IMR-90 (cell line): ENCODE data around the gene ZBTB40. TPM values are rescaled to one million over a fixed set of nuclear protein-coding genes. Genes with fewer than 3 reads are reported as not detected.

ENCODE experiments used
- ATAC-seq: fragments of 200-7000 bp; cut with Tn5 transposase; 2 replicates; pipeline ENCODE4 v1.9.1; 2020; ENCODE audit warnings: low read depth, mild to moderate bottlenecking, moderate library complexity
- BruUV-seq: library from RNA; stranded (reverse); fragments of 400-500 nt; replicated peaks from 2 replicates; lab custom pipeline; 2021; lab: Mats Ljungman, UMichigan
- CTCF ChIA-PET: fragments of 300-600 bp; formaldehyde crosslinking; extraction: SDS; loops from one replicate; lab custom pipeline; 2021; ENCODE audit warnings: antibody characterized with exemption; lab: Yijun Ruan, JAX
- POLR2A ChIA-PET: fragments of 300-600 bp; sonication (Branson Sonifier 250); formaldehyde crosslinking; loops from one replicate; lab custom pipeline; 2022; ENCODE audit warnings: antibody characterized with exemption; ENCODE audit not compliant: unreplicated experiment; lab: Charles Lee
- DNase-seq: peaks from one replicate; pipeline ENCODE4 v3.0.0; 2013
- H2AFZ ChIP-seq: replicated peaks from 2 replicates; pipeline ENCODE3; 2013; ENCODE audit warnings: low read length, mild to moderate bottlenecking; ENCODE audit not compliant: poor library complexity
- H2AK5ac ChIP-seq: 2 replicates; pipeline ENCODE4 v1.6.1; 2013; ENCODE audit warnings: low read depth, low read length, inconsistent platforms
- H2AK9ac ChIP-seq: replicated peaks from 2 replicates; pipeline ENCODE3; 2013; ENCODE audit warnings: mild to moderate bottlenecking, low read depth, low read length, moderate library complexity; ENCODE audit not compliant: poor library complexity
- H2BK120ac ChIP-seq: 2 replicates; pipeline ENCODE4 v1.6.1; 2013; ENCODE audit warnings: low read depth, low read length, inconsistent platforms
- H2BK15ac ChIP-seq: 3 replicates; pipeline ENCODE4 v1.6.1; 2013; ENCODE audit warnings: low read depth, low read length, inconsistent platforms
- H2BK20ac ChIP-seq: 2 replicates; pipeline ENCODE4 v1.6.1; 2013; ENCODE audit warnings: low read depth, mild to moderate bottlenecking, inconsistent platforms, low read length, moderate library complexity
- H2BK5ac ChIP-seq: 2 replicates; pipeline ENCODE4 v1.6.1; 2013; ENCODE audit warnings: mild to moderate bottlenecking, low read depth, low read length, inconsistent platforms; ENCODE audit not compliant: poor library complexity, severe bottlenecking
- H3K14ac ChIP-seq: replicated peaks from 2 replicates; pipeline ENCODE4 v1.6.1; 2013; ENCODE audit warnings: low read depth, low read length, inconsistent platforms
- H3K18ac ChIP-seq: 2 replicates; pipeline ENCODE4 v1.6.1; 2013; ENCODE audit warnings: low read depth, low read length, control low read depth
- H3K23ac ChIP-seq: 2 replicates; pipeline ENCODE4 v1.6.1; 2013; ENCODE audit warnings: low read depth, low read length, inconsistent platforms
- H3K27ac ChIP-seq: 2 replicates; pipeline ENCODE4 v1.5.1; 2013; ENCODE audit warnings: mild to moderate bottlenecking, control low read depth, low read length; ENCODE audit not compliant: insufficient read depth
- H3K27me3 ChIP-seq: 2 replicates; pipeline ENCODE4 v1.6.1; 2013; ENCODE audit warnings: low read length; ENCODE audit not compliant: control insufficient read depth, insufficient read depth
- H3K36me3 ChIP-seq: 2 replicates; pipeline ENCODE4 v1.6.1; 2013; ENCODE audit warnings: low read length, mixed read lengths; ENCODE audit not compliant: control insufficient read depth, insufficient read depth
- H3K4ac ChIP-seq: 2 replicates; pipeline ENCODE4 v1.6.1; 2013; ENCODE audit warnings: low read depth, low read length, inconsistent platforms
- H3K4me1 ChIP-seq: 2 replicates; pipeline ENCODE4 v1.6.1; 2013; ENCODE audit warnings: low read length, mixed read lengths; ENCODE audit not compliant: control insufficient read depth, insufficient read depth
- H3K4me2 ChIP-seq: 2 replicates; pipeline ENCODE4 v1.6.1; 2013; ENCODE audit warnings: low read depth, mild to moderate bottlenecking, control low read depth, low read length, moderate library complexity
- H3K4me3 ChIP-seq: 2 replicates; pipeline ENCODE4 v1.5.1; 2013; ENCODE audit warnings: low read depth, mild to moderate bottlenecking, control low read depth, low read length, moderate library complexity; ENCODE audit not compliant: insufficient read depth
- H3K56ac ChIP-seq: 2 replicates; pipeline ENCODE4 v1.6.1; 2013; ENCODE audit warnings: low read length, inconsistent platforms; ENCODE audit not compliant: insufficient read depth; ENCODE audit errors: extremely low read depth
- H3K79me1 ChIP-seq, 2 experiments: 2 replicates each; pipeline ENCODE4 v1.6.1; 2013; ENCODE audit warnings: low read length in 2 of 2, inconsistent platforms in 1 of 2, low read depth in 1 of 2
- H3K9ac ChIP-seq: 2 replicates; pipeline ENCODE4 v1.6.1; 2013; ENCODE audit warnings: low read depth, low read length, control low read depth
- H3K9me1 ChIP-seq: 2 replicates; pipeline ENCODE4 v1.6.1; 2013; ENCODE audit warnings: low read length, inconsistent platforms; ENCODE audit not compliant: insufficient read depth
- H3K9me3 ChIP-seq: 2 replicates; pipeline ENCODE4 v1.6.1; 2013; ENCODE audit warnings: low read length; ENCODE audit not compliant: control insufficient read depth, insufficient read depth
- H4K20me1 ChIP-seq: 2 replicates; pipeline ENCODE4 v1.6.1; 2013; ENCODE audit warnings: low read length, inconsistent platforms; ENCODE audit not compliant: insufficient read depth
- H4K5ac ChIP-seq: 2 replicates; pipeline ENCODE4 v1.6.1; 2013; ENCODE audit warnings: mild to moderate bottlenecking, low read depth, low read length, control low read depth
- H4K8ac ChIP-seq, 2 experiments: 2 replicates each; pipeline ENCODE4 v1.6.1; 2013; ENCODE audit warnings: low read depth in 2 of 2, low read length in 2 of 2, control low read depth in 1 of 2, inconsistent platforms in 1 of 2
- H4K91ac ChIP-seq: 2 replicates; pipeline ENCODE4 v1.6.1; 2013; ENCODE audit warnings: low read depth, low read length, inconsistent platforms; ENCODE audit not compliant: insufficient read depth
- CTCF ChIP-seq: conservative IDR thresholded peaks from 2 replicates; pipeline ENCODE4 v1.5.1; 2012; ENCODE audit warnings: mild to moderate bottlenecking, low read depth, low read length, improper control_type of control experiment
- RAD21 ChIP-seq: IDR thresholded peaks from 2 replicates; pipeline ENCODE4 v1.6.1; 2012; ENCODE audit warnings: low read length, improper control_type of control experiment
- WGBS, 2 experiments: methylation state at CpG; one replicate each; pipeline versions ENCODE4 v1.1.5 to v1.1.7; 2013; ENCODE audit warnings: missing lambda C conversion rate in 2 of 2; ENCODE audit not compliant: insufficient read length in 1 of 2; ENCODE audit errors: extremely low coverage in 2 of 2; 5-methylcytosine and 5-hydroxymethylcytosine counted together
- dilution Hi-C: fragments of 300-500 bp; cut with HindIII; formaldehyde crosslinking; loops from one replicate; pipeline ENCODE4 v1.14.3; 2018; ENCODE audit warnings: low sequenced_read_pairs; ENCODE audit not compliant: unreplicated experiment
- in situ Hi-C: fragments of 300-500 bp; cut with MboI; formaldehyde crosslinking; loops from 3 replicates; pipeline ENCODE4 v1.14.3; 2019; ENCODE audit warnings: low sequenced_read_pairs, inconsistent platforms, mixed read lengths
- intact Hi-C: fragments of 100-400 bp; cut with micrococcal nuclease; formaldehyde crosslinking; loops from 2 replicates; pipeline ENCODE4 v1.10.0; 2022
- polyA plus RNA-seq, 3 experiments: library from polyadenylated mRNA; depleted of rRNA; stranded (reverse); fragments of >200 nt; gene quantifications; 2 replicates each; pipeline ENCODE4 v1.2.3, GENCODE V29; 2012; ENCODE audit warnings: low replicate concordance in 1 of 3
- total RNA-seq: library from RNA; depleted of rRNA; stranded (reverse); fragments of >200 nt; gene quantifications from 2 replicates; pipeline ENCODE4 v1.2.3, GENCODE V29; 2012

The ZBTB40 gene
- total and polyA plus RNA-seq, 2 of the 4 experiments (the other 2 are of a cell fraction) = 6.0 to 9.7 TPM

GRCh38 chr1:22406722-22407495 is 44.7 kb upstream of the ZBTB40 start (continued):
- TF ChIP-seq CTCF = no peak

- TF ChIP-seq RAD21 = no peak
- no peak overlapping the region for H2BK120ac ChIP-seq
- 0 out of 2 replicates have a peak, but pooled peaks cover 2% of the 10 kb centered on the region for H3K9me1 ChIP-seq
- no peaks in the 10 kb centered on the region for H3K79me1 ChIP-seq
- H4K91ac ChIP-seq = no peak overlapping the region
- no peak for DNase-seq
- no CpG with 5 or more reads among the region's 3 CpGs for WGBS, 2 experiments
- POLR2A ChIA-PET = no interaction called here
- H3K36me3 ChIP-seq = no peaks in the 10 kb centered on the region
- no TSS peak for BruUV-seq
- H3K14ac ChIP-seq = no peak overlapping the region
- in situ Hi-C loops (no loop called here), dilution Hi-C loops (no loop called here), intact Hi-C loops (no loop called here)
- H4K20me1 ChIP-seq = no peaks in the 10 kb centered on the region; the same call in 1 of the 2 replicates
- no peak overlapping the region for H3K27ac ChIP-seq
- H3K4me2 ChIP-seq = no peak overlapping the region
- 0 out of 2 replicates have a peak, but pooled peaks have one; percentile 12 for ATAC-seq
- CTCF ChIA-PET = no interaction called here
- no peak overlapping the region for H3K18ac ChIP-seq
- H2BK5ac ChIP-seq = no peak overlapping the region
- H3K23ac ChIP-seq = no peak overlapping the region
- H3K56ac ChIP-seq = no peak overlapping the region
- H3K9ac ChIP-seq = no peak overlapping the region
- H3K4me3 ChIP-seq = no peak overlapping the region
- no peak overlapping the region for H3K4ac ChIP-seq
- no peak overlapping the region for H2AK9ac ChIP-seq
- no peak overlapping the region for H2BK20ac ChIP-seq
- no peak overlapping the region for H2AK5ac ChIP-seq
- H3K4me1 ChIP-seq = peaks cover 6% of the 10 kb centered on the region; the same call in 1 of the 2 replicates
- H4K5ac ChIP-seq = no peak overlapping the region
- H3K9me3 ChIP-seq = peaks cover 3% of the 10 kb centered on the region; the same call in 1 of the 2 replicates
- H3K27me3 ChIP-seq = peaks cover 43% of the 10 kb centered on the region
- no peak overlapping the region for H2BK15ac ChIP-seq
- no peak overlapping the region for H4K8ac ChIP-seq
- H2AFZ ChIP-seq = no peak overlapping the region
These were observed 43.4 kb upstream of the ZBTB40 start for GRCh38 chr1:22408230-22408629.
